NCI-H2081 (cell line): ENCODE measurements around the gene TMEM123.
"Not testable (repeated sequence)": the region's sequence is repeated elsewhere in the genome, so short reads cannot be mapped to it uniquely, and the experiment has no call there.

ENCODE experiments used
- DNase-seq, 2 experiments: peaks; one replicate each; lab custom pipeline; 2025; lab: John Stamatoyannopoulos, UW

TMEM123 gene

GRCh38 chr11:102395720-102396393 lies 56.7 kb downstream of the TMEM123 start:
- DNase-seq = no peak

- DNase-seq = no peak
Observed at GRCh38 chr11:102393272-102393730, 59.3 kb downstream of the TMEM123 start.

GRCh38 chr11:102391549-102392237 lies 60.9 kb downstream of the TMEM123 start:
- no peak for DNase-seq

- peak; percentile 46 to 61 for DNase-seq
Observed at GRCh38 chr11:102390667-102391465, 61.7 kb downstream of the TMEM123 start.

- DNase-seq = no peak
Observed at GRCh38 chr11:102389253-102389652, 63.3 kb downstream of the TMEM123 start.

- DNase-seq = no peak
Observed at GRCh38 chr11:102387043-102387781, 65.4 kb downstream of the TMEM123 start.

GRCh38 chr11:102386136-102386734 lies 66.3 kb downstream of the TMEM123 start:
- DNase-seq = no peak

GRCh38 chr11:102385085-102386007 lies 67.2 kb downstream of the TMEM123 start:
- no peak for DNase-seq

- DNase-seq = no peak
Observed at GRCh38 chr11:102384419-102385079, 68.0 kb downstream of the TMEM123 start.

- no peak for DNase-seq
Observed at GRCh38 chr11:102383839-102384238, 68.7 kb downstream of the TMEM123 start.

- no peak for DNase-seq
Observed at GRCh38 chr11:102382384-102382783, 70.2 kb downstream of the TMEM123 start.

- DNase-seq = no peak
Observed at GRCh38 chr11:102378818-102379217, 73.7 kb downstream of the TMEM123 start.

- DNase-seq = no peak
Observed at GRCh38 chr11:102377891-102378290, 74.7 kb downstream of the TMEM123 start.

- DNase-seq = no peak
Observed at GRCh38 chr11:102375720-102376399, 76.7 kb downstream of the TMEM123 start.

- not testable (repeated sequence) for DNase-seq
Observed at GRCh38 chr11:102374633-102375424, 77.7 kb downstream of the TMEM123 start.

- no peak for DNase-seq
Observed at GRCh38 chr11:102368472-102368871, 84.1 kb downstream of the TMEM123 start.

- DNase-seq = peak in 1 of 2 experiments; percentile 31
Observed at GRCh38 chr11:102367364-102367763, 85.2 kb downstream of the TMEM123 start.

GRCh38 chr11:102364991-102365390 lies 87.6 kb downstream of the TMEM123 start:
- no peak for DNase-seq
